BJ (cell line): ENCODE data around the gene DCP2. TPM values are rescaled to one million over a fixed set of nuclear protein-coding genes. Genes with fewer than 3 reads are reported as not detected.

Experiments
- CTCF ChIA-PET: fragments of 350-600 bp; formaldehyde crosslinking; extraction: SDS; loops from one replicate; lab custom pipeline; 2021; ENCODE audit warnings: antibody characterized with exemption, inconsistent platforms; lab: Yijun Ruan, JAX
- POLR2A ChIA-PET: fragments of 300-600 bp; sonication (Branson Sonifier 250); formaldehyde crosslinking; extraction: SDS; loops from one replicate; lab custom pipeline; 2021; ENCODE audit warnings: antibody characterized with exemption; lab: Charles Lee
- DNase-seq: peaks from one replicate; pipeline ENCODE4 v3.0.0-alpha.2; 2011; ENCODE audit warnings: low read depth
- H3K27me3 ChIP-seq: 2 replicates; pipeline ENCODE4 v1.6.0; 2011; ENCODE audit warnings: low read length; ENCODE audit not compliant: control insufficient read depth, insufficient read depth
- H3K36me3 ChIP-seq: 2 replicates; pipeline ENCODE4 v1.5.1; 2011; ENCODE audit warnings: low read length; ENCODE audit not compliant: control insufficient read depth, insufficient read depth
- H3K4me3 ChIP-seq: 2 replicates; pipeline ENCODE4 v1.5.1; 2011; ENCODE audit warnings: low read depth, mild to moderate bottlenecking, control low read depth, low read length
- CTCF ChIP-seq: IDR thresholded peaks from 2 replicates; pipeline ENCODE4 v1.5.1; 2011; ENCODE audit warnings: low read depth, mild to moderate bottlenecking, control low read depth, inconsistent platforms, low read length, moderate library complexity; ENCODE audit not compliant: insufficient read depth
- polyA plus RNA-seq: library from polyadenylated mRNA; depleted of rRNA; stranded (reverse); fragments of >200 nt; gene quantifications from 2 replicates; pipeline ENCODE4 v1.2.3, GENCODE V29; 2011

The DCP2 gene
- polyA plus RNA-seq, 1 experiment = 6.4 TPM

DNA sequence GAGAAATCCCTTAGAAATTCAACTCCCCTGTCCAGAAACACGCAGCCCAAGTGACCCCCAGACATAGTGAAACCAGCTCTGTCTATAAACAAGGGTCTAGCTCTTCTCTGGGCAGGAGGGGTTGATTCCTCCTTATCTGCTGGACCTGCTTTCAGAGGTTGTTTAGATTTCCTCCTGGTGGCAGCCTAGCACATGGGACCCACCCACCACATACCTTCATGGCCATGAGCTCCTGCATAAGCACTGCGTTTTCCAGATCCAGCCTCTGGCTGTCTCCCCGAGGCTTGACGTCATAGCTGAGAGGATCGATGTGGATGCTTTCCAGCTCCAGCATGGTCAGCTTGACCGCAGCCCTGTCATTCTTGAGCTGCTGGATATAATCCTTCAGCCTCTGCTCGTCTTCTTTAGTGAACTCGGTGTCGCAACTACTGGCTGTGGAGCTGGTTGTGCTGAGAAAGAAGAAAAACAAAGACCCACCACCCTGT is 77.0 kb downstream of the DCP2 start:
- no peaks in the 10 kb centered on the region for H3K27me3 ChIP-seq
- DNase-seq = no peak
- POLR2A ChIA-PET = no interaction called here
- H3K4me3 ChIP-seq = no peak overlapping the region
- no peak for TF ChIP-seq CTCF
- CTCF ChIA-PET = no interaction called here
- no peaks in the 10 kb centered on the region for H3K36me3 ChIP-seq

DNA sequence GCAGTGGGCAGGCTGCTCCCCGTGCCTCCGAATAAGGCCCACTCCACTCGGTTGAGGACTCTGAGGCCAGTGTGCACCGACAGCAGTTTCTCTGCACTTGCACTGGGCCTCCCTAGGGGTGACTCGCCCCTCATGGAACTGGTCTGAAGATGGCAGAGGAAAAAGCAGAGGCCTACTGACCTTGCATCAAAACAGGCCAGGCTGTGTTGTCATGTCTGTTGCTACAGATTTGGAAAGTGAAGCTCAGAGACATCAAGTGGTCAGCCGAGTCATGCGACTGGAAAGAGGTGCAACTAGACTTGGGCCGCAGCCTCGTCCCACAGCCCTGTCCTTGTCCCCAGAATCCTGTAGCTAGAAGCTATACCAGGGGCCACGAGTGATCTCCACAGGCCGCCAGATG is 78.3 kb downstream of the DCP2 start:
- no peaks in the 10 kb centered on the region for H3K27me3 ChIP-seq
- no peak for TF ChIP-seq CTCF
- H3K4me3 ChIP-seq = no peak overlapping the region
- ChIA-PET CTCF (no interaction called here), POLR2A (no interaction called here)
- H3K36me3 ChIP-seq = no peaks in the 10 kb centered on the region
- no peak for DNase-seq

- no peak for DNase-seq
- TF ChIP-seq CTCF = no peak
- CTCF ChIA-PET = interaction anchor here (0.7 kb wide), 1 partner anchor 174 kb away, joined by 3 read pairs; no protein-coding TSS in a partner anchor
- H3K4me3 ChIP-seq = no peak overlapping the region
- H3K36me3 ChIP-seq = no peaks in the 10 kb centered on the region
- H3K27me3 ChIP-seq = no peaks in the 10 kb centered on the region
- POLR2A ChIA-PET = no interaction called here
Observed at GRCh38 chr5:113056988-113057387, 80.4 kb downstream of the DCP2 start.

DNA sequence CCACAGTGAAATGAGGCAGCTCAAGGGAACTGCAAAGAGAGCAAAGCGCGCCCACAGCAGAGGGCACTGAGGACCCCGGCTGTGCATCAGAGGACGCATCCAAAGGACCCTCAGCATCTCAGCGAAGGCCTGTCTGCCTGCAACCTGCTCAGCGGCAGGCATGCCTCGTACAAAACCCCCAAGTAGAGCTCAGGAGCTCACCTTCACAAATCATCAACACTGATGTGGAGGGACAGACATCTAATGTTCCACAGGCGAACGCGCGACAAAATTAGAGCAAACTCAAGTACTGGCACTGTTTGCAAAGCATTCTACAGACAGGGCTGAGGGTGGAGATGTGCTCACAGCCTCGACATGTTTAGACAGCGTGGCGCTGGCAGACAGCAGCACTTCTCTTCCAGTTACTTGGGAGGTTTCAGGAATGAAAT is 81.0 kb downstream of the DCP2 start:
- POLR2A ChIA-PET = no interaction called here
- CTCF ChIA-PET = no interaction called here
- no peak for DNase-seq

GRCh38 chr5:113058269-113058668 is 81.7 kb downstream of the DCP2 start:
- no peak for TF ChIP-seq CTCF
- no peak overlapping the region for H3K4me3 ChIP-seq
- CTCF ChIA-PET = no interaction called here
- H3K36me3 ChIP-seq = no peaks in the 10 kb centered on the region
- no peak for DNase-seq
- POLR2A ChIA-PET = no interaction called here
- H3K27me3 ChIP-seq = no peaks in the 10 kb centered on the region

More for the DNA sequence above, 81.0 kb downstream of the DCP2 start:
- H3K27me3 ChIP-seq = no peaks in the 10 kb centered on the region
- H3K36me3 ChIP-seq = no peaks in the 10 kb centered on the region
- H3K4me3 ChIP-seq = no peak overlapping the region
- TF ChIP-seq CTCF = no peak
